Osteoblast (primary cell): ENCODE measurements around the gene CLDN18. TPM values are rescaled to one million over a fixed set of nuclear protein-coding genes. Genes with fewer than 3 reads are reported as not detected.

Experiments
- DNase-seq: peaks from one replicate; pipeline ENCODE4 v3.0.0; 2011; ENCODE audit warnings: low spot score, mixed read lengths; ENCODE audit not compliant: insufficient read length; ENCODE audit errors: missing footprints
- H2AFZ ChIP-seq: 2 replicates; pipeline ENCODE4 v1.6.0; 2011; ENCODE audit warnings: mild to moderate bottlenecking, low read length
- H3K27ac ChIP-seq: 2 replicates; pipeline ENCODE4 v1.5.1; 2011; ENCODE audit warnings: mild to moderate bottlenecking, low read depth, low read length, moderate library complexity
- H3K27me3 ChIP-seq: 2 replicates; pipeline ENCODE4 v1.6.0; 2012; ENCODE audit warnings: mild to moderate bottlenecking, control low read depth, inconsistent platforms, low read length, moderate library complexity; ENCODE audit not compliant: insufficient read depth
- H3K36me3 ChIP-seq: 2 replicates; pipeline ENCODE4 v1.5.1; 2011; ENCODE audit warnings: mild to moderate bottlenecking, low read length, control low read depth, moderate library complexity; ENCODE audit not compliant: insufficient read depth
- H3K4me1 ChIP-seq: 2 replicates; pipeline ENCODE4 v1.5.1; 2011; ENCODE audit warnings: mild to moderate bottlenecking, low read length, control low read depth, moderate library complexity; ENCODE audit not compliant: insufficient read depth
- H3K4me2 ChIP-seq: 2 replicates; pipeline ENCODE4 v1.6.0; 2011; ENCODE audit warnings: mild to moderate bottlenecking, low read length; ENCODE audit not compliant: insufficient read depth
- H3K4me3 ChIP-seq: fragments of 200-600 bp; sonication (generic); 3 replicates; pipeline ENCODE4 v1.5.1; 2012; ENCODE audit warnings: mild to moderate bottlenecking, low read length, inconsistent platforms; ENCODE audit not compliant: insufficient read depth
- H3K79me2 ChIP-seq: 2 replicates; pipeline ENCODE4 v1.6.0; 2012; ENCODE audit warnings: mild to moderate bottlenecking, low read length, control low read depth, inconsistent platforms; ENCODE audit not compliant: insufficient read depth
- H3K9me3 ChIP-seq: 2 replicates; pipeline ENCODE4 v1.5.1; 2011; ENCODE audit warnings: low read depth, low read length, control low read depth
- H4K20me1 ChIP-seq: 2 replicates; pipeline ENCODE4 v1.6.0; 2012; ENCODE audit warnings: mild to moderate bottlenecking, low read length, control low read depth; ENCODE audit not compliant: insufficient read depth
- CTCF ChIP-seq: IDR thresholded peaks from 2 replicates; pipeline ENCODE4 v1.5.1; 2011; ENCODE audit warnings: mild to moderate bottlenecking, low read depth, low read length, moderate library complexity; ENCODE audit errors: extremely low read depth
- total RNA-seq: library from RNA; depleted of rRNA; stranded (reverse); fragments of >200 nt; gene quantifications from 2 replicates; pipeline ENCODE4 v1.2.3, GENCODE V29; 2012

CLDN18 gene
- total RNA-seq, 1 donor = not detected

GRCh38 chr3:138043266-138044029 is 33.5 kb downstream of the CLDN18 start:
- no peak overlapping the region for H2AFZ ChIP-seq
- H3K27me3 ChIP-seq = no peaks in the 10 kb centered on the region
- H3K27ac ChIP-seq = peak overlapping the region; percentile 40
- H3K9me3 ChIP-seq = no peaks in the 10 kb centered on the region
- H3K79me2 ChIP-seq = no peaks in the 10 kb centered on the region
- no peak overlapping the region for H3K4me3 ChIP-seq
- TF ChIP-seq CTCF = no peak
- no peaks in the 10 kb centered on the region for H3K36me3 ChIP-seq
- no peaks in the 10 kb centered on the region for H4K20me1 ChIP-seq
- peak overlapping the region; percentile 25 for H3K4me2 ChIP-seq
- H3K4me1 ChIP-seq = peaks cover 28% of the 10 kb centered on the region
- peak; percentile 72 for DNase-seq

DNA sequence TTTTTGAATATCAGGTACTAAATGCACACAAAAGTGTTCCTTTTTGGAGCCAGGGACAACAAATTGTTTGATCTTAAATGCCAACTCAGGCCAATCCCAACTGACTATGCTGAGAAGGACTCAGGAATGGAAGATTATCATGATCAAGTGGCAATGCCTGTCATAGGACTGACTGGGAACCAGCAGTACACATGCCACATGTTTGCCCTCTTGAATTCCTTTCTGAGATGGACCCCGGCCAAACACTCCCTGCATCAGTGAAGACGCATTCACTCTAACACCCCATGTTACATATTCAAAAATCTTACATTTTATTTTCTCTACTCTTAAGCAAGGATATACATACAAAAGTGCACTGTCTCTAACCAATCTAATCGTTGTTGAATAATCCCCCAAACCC is 36.1 kb downstream of the CLDN18 start:
- DNase-seq = no peak
- no peak overlapping the region for H3K4me2 ChIP-seq
- no peaks in the 10 kb centered on the region for H3K27me3 ChIP-seq
- peaks cover 40% of the 10 kb centered on the region for H3K4me1 ChIP-seq
- no peak overlapping the region for H2AFZ ChIP-seq
- no peak overlapping the region for H3K27ac ChIP-seq
- H3K9me3 ChIP-seq = no peaks in the 10 kb centered on the region
- TF ChIP-seq CTCF = no peak
- H3K4me3 ChIP-seq = no peak overlapping the region
- H3K36me3 ChIP-seq = no peaks in the 10 kb centered on the region
- H3K79me2 ChIP-seq = no peaks in the 10 kb centered on the region
- no peaks in the 10 kb centered on the region for H4K20me1 ChIP-seq

DNA sequence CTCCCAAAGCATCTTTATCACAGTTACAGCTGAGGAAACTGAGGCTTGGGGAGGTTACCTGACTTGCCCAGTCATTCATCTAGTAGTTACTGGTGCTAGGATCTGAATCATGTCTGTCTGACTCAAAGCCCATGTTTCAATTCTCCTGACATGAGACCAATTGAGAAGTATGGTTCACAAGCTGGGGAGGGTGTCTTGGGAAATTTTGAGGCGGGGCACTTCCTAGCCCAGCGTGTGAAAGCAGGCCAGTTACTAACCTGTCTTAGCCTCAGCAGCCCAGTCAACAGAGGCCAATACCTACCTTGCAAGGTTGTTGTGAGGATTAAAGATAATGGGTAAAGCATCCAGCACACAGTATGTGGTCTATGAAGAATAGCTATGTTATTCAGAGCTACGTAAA is 37.0 kb downstream of the CLDN18 start:
- DNase-seq = no peak
- Histone ChIP-seq H3K4me2 (no peak overlapping the region), H3K9me3 (no peaks in the 10 kb centered on the region), H3K36me3 (no peaks in the 10 kb centered on the region), H3K27me3 (no peaks in the 10 kb centered on the region), H3K4me3 (no peak overlapping the region), H3K79me2 (no peaks in the 10 kb centered on the region), H3K27ac (no peak overlapping the region), H2AFZ (no peak overlapping the region), H3K4me1 (peaks cover 35% of the 10 kb centered on the region), H4K20me1 (no peaks in the 10 kb centered on the region)
- TF ChIP-seq CTCF = no peak

DNA sequence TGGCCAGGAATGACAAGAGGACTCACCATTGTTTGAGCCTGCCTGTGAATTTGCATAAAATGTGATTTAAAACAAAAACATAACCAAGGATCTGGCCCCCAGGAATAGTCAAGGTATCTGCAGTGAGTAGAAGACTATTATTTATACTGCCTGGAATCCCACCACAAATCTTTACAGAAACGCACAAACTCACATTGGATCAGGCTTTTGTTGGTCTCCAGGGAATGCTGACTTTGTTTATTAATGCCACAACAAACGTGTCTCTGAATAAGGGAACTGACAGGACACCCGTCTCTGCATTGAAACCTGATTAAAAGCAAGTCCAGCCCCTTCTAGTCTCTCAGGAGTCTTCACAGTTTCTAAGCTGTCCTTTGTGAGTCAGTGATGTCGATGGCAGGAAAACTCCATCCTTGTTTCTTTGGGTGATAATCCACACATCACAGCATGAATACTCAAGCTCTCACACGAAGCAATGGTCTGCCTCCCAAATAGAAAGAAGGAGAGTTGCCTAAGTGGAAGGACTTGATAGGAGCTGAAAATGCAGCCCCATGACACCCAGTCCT is 37.7 kb downstream of the CLDN18 start:
- no peaks in the 10 kb centered on the region for H3K27me3 ChIP-seq
- no peak for TF ChIP-seq CTCF

More for the DNA sequence above, 37.7 kb downstream of the CLDN18 start:
- Histone ChIP-seq H3K79me2 (no peaks in the 10 kb centered on the region), H4K20me1 (no peaks in the 10 kb centered on the region), H3K36me3 (no peaks in the 10 kb centered on the region), H3K9me3 (no peaks in the 10 kb centered on the region), H2AFZ (no peak overlapping the region), H3K4me2 (no peak overlapping the region), H3K4me3 (no peak overlapping the region), H3K27ac (no peak overlapping the region), H3K4me1 (peaks cover 29% of the 10 kb centered on the region)
- DNase-seq = peak; percentile 34
